Mesothelial cell of epicardium (in vitro differentiated cells): Measurements from ENCODE around the gene MGAT2. TPM values are rescaled to one million over a fixed set of nuclear protein-coding genes. Genes with fewer than 3 reads are reported as not detected.
A peak's percentile ranks its signal among the peaks of the same experiment; 100 is the strongest.
"Not testable (repeated sequence)": the region's sequence is repeated elsewhere in the genome, so short reads cannot be mapped to it uniquely, and the experiment has no call there.

Source experiments
- DNase-seq, 2 experiments: peaks; one replicate each; pipeline ENCODE4 v3.0.0; 2021; ENCODE audit warnings: low spot score in 2 of 2; ENCODE audit not compliant: unreplicated experiment in 2 of 2
- H3K27ac Mint-ChIP-seq: 2 replicates; pipeline ENCODE4 v1.8.0; 2021; ENCODE audit warnings: mixed read lengths
- H3K27me3 Mint-ChIP-seq: 2 replicates; pipeline ENCODE4 v1.8.0; 2021; ENCODE audit warnings: low read depth, mixed read lengths
- H3K36me3 Mint-ChIP-seq: 2 replicates; pipeline ENCODE4 v1.8.0; 2021; ENCODE audit warnings: mixed read lengths
- H3K4me1 Mint-ChIP-seq: 2 replicates; pipeline ENCODE4 v1.8.0; 2021; ENCODE audit warnings: mixed read lengths
- H3K4me3 Mint-ChIP-seq: 2 replicates; pipeline ENCODE4 v1.8.0; 2021; ENCODE audit warnings: mild to moderate bottlenecking, moderate library complexity, mixed read lengths
- H3K9me3 Mint-ChIP-seq: 2 replicates; pipeline ENCODE4 v1.8.0; 2021; ENCODE audit warnings: mixed read lengths
- CTCF ChIP-seq: fragments of 200-600 bp; sonication (generic); IDR thresholded peaks from one replicate; pipeline ENCODE4 v1.5.0; 2021; ENCODE audit warnings: antibody characterized with exemption; ENCODE audit not compliant: unreplicated experiment
- total RNA-seq: library from RNA; stranded (reverse); gene quantifications from 3 replicates; pipeline ENCODE4 v1.2.1, GENCODE V29; 2021

MGAT2 gene
- total RNA-seq, 1 donor from 2014 or later: 18.7 TPM

DNA sequence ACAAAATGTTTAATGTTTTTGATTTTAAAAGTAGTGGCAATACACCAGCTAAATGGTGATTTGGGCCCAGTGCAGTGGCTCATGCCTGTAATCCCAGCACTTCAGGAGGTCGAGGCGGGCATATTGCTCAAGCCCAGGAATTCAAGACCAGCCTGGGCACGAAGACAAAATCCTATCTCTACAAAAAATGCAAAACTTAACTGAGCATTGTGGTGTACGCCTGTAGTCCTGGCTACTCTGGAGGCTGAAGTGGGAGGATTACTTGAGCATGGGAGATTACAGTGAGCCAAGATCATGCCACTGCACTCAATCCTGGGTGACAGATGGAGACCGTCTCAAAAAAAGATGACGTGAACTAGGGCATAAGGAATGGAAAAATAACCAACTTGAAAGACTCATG, 4.8 kb upstream of the MGAT2 start:
- H3K27me3 Mint-ChIP-seq: no peaks in the 10 kb centered on the region
- no peaks in the 10 kb centered on the region for H3K9me3 Mint-ChIP-seq
- TF ChIP-seq CTCF: no peak
- no peak overlapping the region for H3K27ac Mint-ChIP-seq
- peaks cover 13% of the 10 kb centered on the region for H3K36me3 Mint-ChIP-seq
- no peak for DNase-seq
- peaks cover 31% of the 10 kb centered on the region for H3K4me1 Mint-ChIP-seq
- no peak overlapping the region for H3K4me3 Mint-ChIP-seq

GRCh38 chr14:49617852-49618519, 2.6 kb upstream of the MGAT2 start:
- no peak overlapping the region for H3K27ac Mint-ChIP-seq
- H3K9me3 Mint-ChIP-seq: no peaks in the 10 kb centered on the region
- H3K4me1 Mint-ChIP-seq: peaks cover 34% of the 10 kb centered on the region
- H3K4me3 Mint-ChIP-seq: no peak overlapping the region
- H3K36me3 Mint-ChIP-seq: peaks cover 13% of the 10 kb centered on the region
- H3K27me3 Mint-ChIP-seq: no peaks in the 10 kb centered on the region
- no peak for DNase-seq
- no peak for TF ChIP-seq CTCF

GRCh38 chr14:49619273-49619672, 1.3 kb upstream of the MGAT2 start:
- Mint-ChIP-seq H3K4me3 (peak overlapping the region; percentile 98), H3K36me3 (peaks cover 12% of the 10 kb centered on the region), H3K27ac (peak overlapping the region; percentile 99), H3K4me1 (peaks cover 37% of the 10 kb centered on the region)
- DNase-seq, H3K9me3 Mint-ChIP-seq, H3K27me3 Mint-ChIP-seq: not testable (repeated sequence)

GRCh38 chr14:49619730-49620129, 869 bp upstream of the MGAT2 start:
- H3K36me3 Mint-ChIP-seq: peaks cover 10% of the 10 kb centered on the region
- no peak for TF ChIP-seq CTCF
- no peaks in the 10 kb centered on the region for H3K9me3 Mint-ChIP-seq
- peak overlapping the region; percentile 98 for H3K4me3 Mint-ChIP-seq
- no peaks in the 10 kb centered on the region for H3K27me3 Mint-ChIP-seq
- H3K27ac Mint-ChIP-seq: peak overlapping the region; percentile 99
- DNase-seq: no peak
- H3K4me1 Mint-ChIP-seq: peaks cover 37% of the 10 kb centered on the region

- Mint-ChIP-seq H3K4me3 (peak overlapping the region; percentile 98), H3K27me3 (no peaks in the 10 kb centered on the region), H3K27ac (no peak overlapping the region), H3K4me1 (peaks cover 37% of the 10 kb centered on the region), H3K9me3 (no peaks in the 10 kb centered on the region), H3K36me3 (peaks cover 7% of the 10 kb centered on the region)
- no peak for DNase-seq
- TF ChIP-seq CTCF: no peak
These were observed 699 bp downstream of the MGAT2 start for GRCh38 chr14:49621114-49621881.

- H3K36me3 Mint-ChIP-seq: peaks cover 10% of the 10 kb centered on the region
- H3K4me3 Mint-ChIP-seq: peak overlapping the region; percentile 98
- no peak for TF ChIP-seq CTCF
- H3K4me1 Mint-ChIP-seq: peaks cover 37% of the 10 kb centered on the region
- no peak overlapping the region for H3K27ac Mint-ChIP-seq
- DNase-seq: no peak
- H3K27me3 Mint-ChIP-seq: no peaks in the 10 kb centered on the region
- no peaks in the 10 kb centered on the region for H3K9me3 Mint-ChIP-seq
These were observed 1.5 kb downstream of the MGAT2 start for GRCh38 chr14:49622022-49622607.
